Aorta (tissue), 5 donors: ENCODE results near the gene BAIAP2. TPM values are rescaled to one million over a fixed set of nuclear protein-coding genes. Genes with fewer than 3 reads are reported as not detected.

Experiments used
- ATAC-seq: fragments of 200-7000 bp; cut with Tn5 transposase; one replicate; pipeline ENCODE4 v1.9.1; 2022; ENCODE audit warnings: moderate library complexity; ENCODE audit not compliant: low FRiP score
- DNase-seq, 2 donors: peaks; one replicate each; pipeline ENCODE4 v3.0.0-alpha.2; 2020
- H3K27ac ChIP-seq, 2 donors: one replicate each; pipeline ENCODE4 v1.5.1; 2013; ENCODE audit warnings: low read length in 2 of 2, mild to moderate bottlenecking in 2 of 2, moderate library complexity in 2 of 2, control low read depth in 1 of 2, inconsistent platforms in 1 of 2, low read depth in 1 of 2
- H3K27me3 ChIP-seq, 2 donors: one replicate each; pipeline ENCODE4 v1.6.1; 2013; ENCODE audit warnings: control low read depth in 1 of 2, low read length in 1 of 2, mild to moderate bottlenecking in 1 of 2, moderate library complexity in 1 of 2; ENCODE audit not compliant: insufficient read depth in 2 of 2, control insufficient read depth in 1 of 2
- H3K36me3 ChIP-seq, 2 donors: one replicate each; pipeline ENCODE4 v1.6.1; 2013; ENCODE audit warnings: control low read depth in 1 of 2, low read length in 1 of 2, mild to moderate bottlenecking in 1 of 2; ENCODE audit not compliant: insufficient read depth in 2 of 2, control insufficient read depth in 1 of 2
- H3K4me1 ChIP-seq, 2 donors: one replicate each; pipeline ENCODE4 v1.6.1; 2013; ENCODE audit warnings: low read length in 2 of 2, control low read depth in 1 of 2, mild to moderate bottlenecking in 1 of 2, moderate library complexity in 1 of 2; ENCODE audit not compliant: insufficient read depth in 2 of 2, control insufficient read depth in 1 of 2
- H3K4me3 ChIP-seq, 2 donors: one replicate each; pipeline ENCODE4 v1.5.1; 2013; ENCODE audit warnings: low read length in 2 of 2, control low read depth in 1 of 2, mild to moderate bottlenecking in 1 of 2
- H3K9me3 ChIP-seq: one replicate; pipeline ENCODE4 v1.6.1; 2013; ENCODE audit warnings: mild to moderate bottlenecking, low read length; ENCODE audit not compliant: control insufficient read depth
- WGBS, 2 donors: extraction: QIAGEN DNeasy Blood & Tissue Kit; methylation state at CpG; one replicate each; pipeline ENCODE4 v1.1.7; 2013; 5-methylcytosine and 5-hydroxymethylcytosine counted together
- intact Hi-C, 2 donors: fragments of 100-400 bp; cut with DNase I; formaldehyde crosslinking; loops; one replicate each; pipeline versions ENCODE4 v1.14.2 to v1.15.0; 2022
- polyA plus RNA-seq, 2 donors: library from polyadenylated mRNA; stranded (reverse); fragments of 200-250 nt; gene quantifications; one replicate each; pipeline ENCODE4 v1.2.3, GENCODE V29; 2013
- total RNA-seq, 2 donors: library from RNA; stranded (reverse); fragmentation: NEBNext Ultra II Directional; extraction: Animal tissue kit (Norgen Biotek cat#: 25700); gene quantifications; one replicate each; pipeline ENCODE4 v1.2.1, GENCODE V29; 2021
- donor health status: healthy with polysubstance abuse.
- donor health status: Bipolar disorder and iron deficiency.
- donor health status: DM: no; HTN: no; CAD: no.
- donor health status: DM: no; HTN: no; CAD: no.
- donor health status: DM: yes; HTN: yes; CAD: no.

Gene BAIAP2
- total and polyA plus RNA-seq, 4 donors, result 1.7 to 23.7 (median 14.3) TPM

GRCh38 chr17:80992077-80992947 lies 42.6 kb upstream of the BAIAP2 start:
- no peaks in the 10 kb centered on the region for H3K9me3 ChIP-seq
- peak in 1 of 2 donors; percentile 47 for DNase-seq
- no peaks in the 10 kb centered on the region for H3K4me1 ChIP-seq
- H3K27me3 ChIP-seq, result no peaks in the 10 kb centered on the region
- no peak overlapping the region for H3K27ac ChIP-seq
- 3 to 5% methylated on average over 37 to 90 of the region's 90 CpGs for WGBS, 2 donors
- peak; percentile 20 for ATAC-seq
- H3K36me3 ChIP-seq, result peaks cover 0 to 2% of the 10 kb centered on the region in 2 donors
- intact Hi-C loops, result loop anchor here in 1 of 2 donors (5.0 kb wide), 1 partner anchor 40 kb away; no protein-coding TSS in a partner anchor
- H3K4me3 ChIP-seq, result peak overlapping the region; percentile 94

- Histone ChIP-seq H3K9me3 (no peaks in the 10 kb centered on the region), H3K4me3 (no peak overlapping the region), H3K36me3 (peaks cover 0 to 2% of the 10 kb centered on the region in 2 donors), H3K4me1 (no peaks in the 10 kb centered on the region), H3K27me3 (no peaks in the 10 kb centered on the region), H3K27ac (no peak overlapping the region)
- intact Hi-C loops, result loop anchor here in 1 of 2 donors (5.0 kb wide), 1 partner anchor 39 kb away; no protein-coding TSS in a partner anchor
- DNase-seq (no peak), ATAC-seq (no peak)
- WGBS, 2 donors, result 65 to 69% methylated on average over 18 of the region's 18 CpGs
These were observed 41.9 kb upstream of the BAIAP2 start for GRCh38 chr17:80992948-80993624.

- H3K4me3 ChIP-seq, result no peak overlapping the region
- intact Hi-C loops, result no loop called here
- no peaks in the 10 kb centered on the region for H3K9me3 ChIP-seq
- H3K27me3 ChIP-seq, result no peaks in the 10 kb centered on the region
- H3K36me3 ChIP-seq, result peaks cover 5 to 10% of the 10 kb centered on the region in 2 donors
- DNase-seq, result no peak
- 92 to 94% methylated on average over 13 of the region's 13 CpGs for WGBS, 2 donors
- no peak overlapping the region for H3K27ac ChIP-seq
- no peaks in the 10 kb centered on the region for H3K4me1 ChIP-seq
- no peak for ATAC-seq
These were observed 39.8 kb upstream of the BAIAP2 start for GRCh38 chr17:80995131-80995530.

- no peak overlapping the region for H3K4me3 ChIP-seq
- no peaks in the 10 kb centered on the region for H3K4me1 ChIP-seq
- DNase-seq, result no peak
- WGBS, 2 donors, result 93 to 94% methylated on average over 25 of the region's 25 CpGs
- H3K27ac ChIP-seq, result no peak overlapping the region
- ATAC-seq, result no peak
- H3K27me3 ChIP-seq, result no peaks in the 10 kb centered on the region
- peaks cover 5 to 10% of the 10 kb centered on the region in 2 donors for H3K36me3 ChIP-seq
- H3K9me3 ChIP-seq, result no peaks in the 10 kb centered on the region
- intact Hi-C loops, result no loop called here
These were observed 38.3 kb upstream of the BAIAP2 start for GRCh38 chr17:80996422-80997305.

- Histone ChIP-seq H3K27ac (no peak overlapping the region), H3K4me1 (no peaks in the 10 kb centered on the region), H3K27me3 (no peaks in the 10 kb centered on the region), H3K36me3 (peaks cover 5 to 10% of the 10 kb centered on the region in 2 donors), H3K9me3 (no peaks in the 10 kb centered on the region), H3K4me3 (no peak overlapping the region)
- ATAC-seq (no peak), DNase-seq (no peak)
- 90 to 92% methylated on average over 31 to 32 of the region's 32 CpGs for WGBS, 2 donors
- intact Hi-C loops, result no loop called here
These were observed 37.4 kb upstream of the BAIAP2 start for GRCh38 chr17:80997424-80998117.

- Histone ChIP-seq H3K4me3 (no peak overlapping the region), H3K36me3 (peaks cover 5 to 10% of the 10 kb centered on the region in 2 donors), H3K4me1 (no peaks in the 10 kb centered on the region), H3K9me3 (no peaks in the 10 kb centered on the region), H3K27ac (no peak overlapping the region), H3K27me3 (no peaks in the 10 kb centered on the region)
- DNase-seq (no peak), ATAC-seq (no peak)
- 93 to 95% methylated on average over 19 of the region's 19 CpGs for WGBS, 2 donors
- intact Hi-C loops, result no loop called here
These were observed 36.7 kb upstream of the BAIAP2 start for GRCh38 chr17:80998118-80998747.

GRCh38 chr17:80998748-80999535 lies 36.0 kb upstream of the BAIAP2 start:
- 90% methylated on average over 39 of the region's 39 CpGs for WGBS, 2 donors
- Histone ChIP-seq H3K27ac (no peak overlapping the region), H3K36me3 (peaks cover 5 to 10% of the 10 kb centered on the region in 2 donors), H3K4me3 (no peak overlapping the region), H3K9me3 (no peaks in the 10 kb centered on the region), H3K4me1 (no peaks in the 10 kb centered on the region), H3K27me3 (no peaks in the 10 kb centered on the region)
- intact Hi-C loops, result no loop called here
- ATAC-seq, result no peak
- no peak for DNase-seq
